Gastroesophageal sphincter (tissue), 4 donors: ENCODE results near the gene CLTC. TPM values are rescaled to one million over a fixed set of nuclear protein-coding genes. Genes with fewer than 3 reads are reported as not detected.

Source experiments
- ATAC-seq: fragments of 150-250 bp; one replicate; pipeline ENCODE4 v1.9.1; 2016; ENCODE audit warnings: mild to moderate bottlenecking, moderate library complexity
- H3K27ac ChIP-seq, 4 donors: fragments of 200-600 bp; sonication (generic) in 3 of 4; 1 replicate in 3 of 4; 2 replicates in 1 of 4; pipeline ENCODE4 v1.5.1; 2016 to 2019
- H3K27me3 ChIP-seq: fragments of 200-600 bp; sonication (generic); one replicate; pipeline ENCODE4 v1.5.1; 2019
- H3K36me3 ChIP-seq, 2 donors: fragments of 200-600 bp; sonication (generic); one replicate each; pipeline ENCODE4 v1.5.1; 2019; ENCODE audit warnings: control low read depth in 1 of 2
- H3K4me1 ChIP-seq, 3 donors: fragments of 200-600 bp; sonication (generic); 1 replicate in 2 of 3; 2 replicates in 1 of 3; pipeline ENCODE4 v1.5.1; 2016 to 2019; ENCODE audit warnings: control low read depth in 2 of 3
- H3K4me3 ChIP-seq, 2 donors: fragments of 200-600 bp; sonication (generic); one replicate each; pipeline ENCODE4 v1.5.1; 2019; ENCODE audit warnings: mild to moderate bottlenecking in 1 of 2, moderate library complexity in 1 of 2
- H3K9me3 ChIP-seq, 3 donors: fragments of 200-600 bp; sonication (generic); one replicate each; pipeline ENCODE4 v1.5.1; 2017 to 2019; ENCODE audit warnings: control low read depth in 2 of 3
- EP300 ChIP-seq: sonication (generic); formaldehyde crosslinking; IDR thresholded peaks from one replicate; pipeline ENCODE4 v1.6.1; 2017; ENCODE audit warnings: antibody characterized with exemption, mild to moderate bottlenecking
- POLR2A ChIP-seq, 2 donors: fragments of 450-650 bp; IDR thresholded peaks; one replicate each; pipeline ENCODE4 v1.6.1; 2017; ENCODE audit warnings: antibody characterized with exemption in 2 of 2, mild to moderate bottlenecking in 2 of 2, moderate library complexity in 1 of 2
- POLR2AphosphoS5 ChIP-seq: sonication (generic); formaldehyde crosslinking; IDR thresholded peaks from one replicate; pipeline ENCODE4 v1.6.1; 2017; ENCODE audit warnings: antibody characterized with exemption
- WGBS, 2 donors: methylation state at CpG; one replicate each; pipeline ENCODE4 v1.1.5; 2018; ENCODE audit warnings: low coverage in 1 of 2; 5-methylcytosine and 5-hydroxymethylcytosine counted together
- total RNA-seq, 4 donors: library from RNA; depleted of rRNA; stranded (reverse); fragments of >200 nt; gene quantifications; one replicate each; pipeline ENCODE4 v1.1.0, GENCODE V29; 2016
- TF ChIP-seq, protein P1 (sequence below), 4 experiments: fragments of 200-600 bp in 2 of 4; fragments of 450-650 bp in 2 of 4; sonication (generic) in 1 of 4; IDR thresholded peaks; one replicate each; pipeline ENCODE4 v1.5.1; 2017 to 2019; ENCODE audit warnings: antibody characterized with exemption in 4 of 4, mild to moderate bottlenecking in 2 of 4, moderate library complexity in 2 of 4

CLTC gene
- total RNA-seq, 4 donors from 2014 or later = 290 to 342 (median 317) TPM

DNA sequence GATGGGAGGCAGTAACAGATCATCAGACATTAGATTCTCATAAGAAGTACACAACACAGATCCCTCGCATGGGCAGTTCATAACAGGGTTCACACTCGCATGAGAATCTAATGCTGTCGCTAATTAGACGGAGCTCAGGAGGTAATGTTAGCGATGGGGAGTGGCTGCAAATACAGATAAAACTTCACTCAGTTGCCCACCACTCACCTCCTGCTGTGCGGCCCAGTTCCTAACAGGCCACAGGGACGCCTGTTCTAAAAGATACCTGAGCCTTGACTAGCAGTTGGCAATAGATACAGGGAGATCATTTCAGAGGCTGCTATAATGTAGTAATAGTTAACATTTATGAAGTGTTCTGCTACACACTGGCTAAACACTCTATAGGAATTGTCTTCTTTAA is 82.6 kb downstream of the CLTC start:
- no peak for ATAC-seq
- Histone ChIP-seq H3K4me1 (peaks cover 0 to 31% (median 10%) of the 10 kb centered on the region in 3 donors), H3K36me3 (peaks cover 2 to 37% of the 10 kb centered on the region in 2 donors), H3K4me3 (no peak overlapping the region), H3K9me3 (no peaks in the 10 kb centered on the region), H3K27me3 (no peaks in the 10 kb centered on the region), H3K27ac (no peak overlapping the region)
- 91% methylated on average over 7 of the region's 7 CpGs; no CpG with 5 or more reads in 1 of the 2 donors for WGBS, 2 donors
- TF ChIP-seq, protein P1, sequence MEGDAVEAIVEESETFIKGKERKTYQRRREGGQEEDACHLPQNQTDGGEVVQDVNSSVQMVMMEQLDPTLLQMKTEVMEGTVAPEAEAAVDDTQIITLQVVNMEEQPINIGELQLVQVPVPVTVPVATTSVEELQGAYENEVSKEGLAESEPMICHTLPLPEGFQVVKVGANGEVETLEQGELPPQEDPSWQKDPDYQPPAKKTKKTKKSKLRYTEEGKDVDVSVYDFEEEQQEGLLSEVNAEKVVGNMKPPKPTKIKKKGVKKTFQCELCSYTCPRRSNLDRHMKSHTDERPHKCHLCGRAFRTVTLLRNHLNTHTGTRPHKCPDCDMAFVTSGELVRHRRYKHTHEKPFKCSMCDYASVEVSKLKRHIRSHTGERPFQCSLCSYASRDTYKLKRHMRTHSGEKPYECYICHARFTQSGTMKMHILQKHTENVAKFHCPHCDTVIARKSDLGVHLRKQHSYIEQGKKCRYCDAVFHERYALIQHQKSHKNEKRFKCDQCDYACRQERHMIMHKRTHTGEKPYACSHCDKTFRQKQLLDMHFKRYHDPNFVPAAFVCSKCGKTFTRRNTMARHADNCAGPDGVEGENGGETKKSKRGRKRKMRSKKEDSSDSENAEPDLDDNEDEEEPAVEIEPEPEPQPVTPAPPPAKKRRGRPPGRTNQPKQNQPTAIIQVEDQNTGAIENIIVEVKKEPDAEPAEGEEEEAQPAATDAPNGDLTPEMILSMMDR (IDR thresholded peaks at IDR 0.05) = no peak
- TF ChIP-seq POLR2A (IDR thresholded peaks at IDR 0.05) = no peak
- TF ChIP-seq EP300 = no peak

DNA sequence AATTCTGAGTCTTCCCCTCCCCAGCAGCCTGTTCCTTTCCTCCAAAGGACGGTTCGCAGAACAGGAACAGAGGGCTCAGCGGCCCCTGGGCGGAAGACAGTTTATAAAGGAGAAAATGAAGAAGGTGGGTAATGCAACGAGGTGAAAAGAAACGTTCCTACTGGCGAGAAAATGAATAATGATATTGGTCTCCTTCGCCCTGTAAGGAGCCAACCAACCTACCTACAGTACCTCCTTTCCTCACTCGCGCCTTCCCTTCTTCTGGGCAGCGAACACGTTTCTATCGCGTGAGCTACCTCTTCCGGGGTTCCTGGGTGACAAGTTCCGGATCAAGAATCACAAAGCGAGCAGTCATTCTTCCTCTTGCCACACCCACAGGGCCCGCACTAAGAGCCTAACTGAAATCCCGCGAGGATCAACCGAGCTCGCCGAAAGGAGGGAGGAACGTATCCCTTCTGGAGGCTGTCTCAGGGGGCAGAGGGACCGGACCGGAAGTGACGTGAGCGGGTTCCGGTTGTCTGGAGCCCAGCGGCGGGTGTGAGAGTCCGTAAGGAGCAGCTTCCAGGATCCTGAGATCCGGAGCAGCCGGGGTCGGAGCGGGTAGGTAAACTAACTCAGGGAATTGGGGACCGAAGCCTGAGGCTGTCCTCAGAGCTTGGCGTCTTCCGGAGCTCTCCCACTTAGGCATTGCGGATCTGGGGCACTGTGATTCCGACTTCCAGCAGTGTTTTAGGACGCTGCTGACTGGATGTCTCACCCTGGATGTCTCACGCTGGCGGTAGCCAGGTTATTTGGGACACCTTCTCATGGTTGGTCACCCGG is 87.7 kb downstream of the CLTC start, which contains the start of the genes PTRH2 and VMP1:
TSS of gene PTRH2 (minus strand) at position 282 of the 822 bp plus-strand sequence. CDS start 9,452 bp downstream, outside the sequence.
TSS of gene VMP1 (plus strand) at position 506 of the 822 bp plus-strand sequence. CDS start 23,793 bp downstream, outside the sequence.
- 0% methylated on average over 8 to 10 of the region's 45 CpGs for WGBS, 2 donors
- peak; percentile 100 for ATAC-seq
- Histone ChIP-seq H3K4me1 (peaks cover 6 to 55% (median 16%) of the 10 kb centered on the region in 3 donors), H3K27me3 (no peaks in the 10 kb centered on the region), H3K27ac (peak within 1 kb of the TSS; percentile 87 to 97 (median 94)), H3K9me3 (no peaks in the 10 kb centered on the region), H3K4me3 (peak within 1 kb of the TSS; percentile 73 to 77), H3K36me3 (peaks cover 0 to 8% of the 10 kb centered on the region in 2 donors)
- TF ChIP-seq EP300 = no peak
- TF ChIP-seq POLR2AphosphoS5 = peak; percentile 90
- peak; percentile 78 to 86 for TF ChIP-seq POLR2A (IDR thresholded peaks at IDR 0.05)
- TF ChIP-seq, protein P1 (IDR thresholded peaks at IDR 0.05) = no peak

DNA sequence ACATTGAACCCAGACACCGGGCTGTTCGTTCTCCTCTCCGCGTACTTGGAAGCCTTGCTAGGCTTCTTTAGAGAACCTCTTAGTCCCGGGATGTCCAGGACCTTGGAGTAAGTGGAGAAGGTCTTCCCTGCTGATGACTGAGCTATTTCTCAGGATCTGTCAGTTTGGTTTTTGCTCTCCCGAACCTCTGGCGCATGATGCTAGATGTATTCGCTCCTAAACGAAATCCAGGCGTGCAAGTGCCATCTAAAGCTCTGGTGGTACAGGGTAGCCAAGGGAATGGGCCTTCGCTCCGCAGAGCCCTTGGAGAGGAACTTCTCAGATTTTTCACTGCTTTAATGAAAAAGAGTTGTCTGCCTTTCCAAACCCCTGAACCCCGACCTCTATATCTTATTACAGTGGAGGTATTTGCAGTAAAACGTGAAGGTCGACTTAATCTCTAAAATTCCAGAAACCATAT is 88.3 kb downstream of the CLTC start:
- 0 to 1% methylated on average over 3 to 10 of the region's 15 CpGs for WGBS, 2 donors
- no peaks in the 10 kb centered on the region for H3K27me3 ChIP-seq
- peaks cover 0 to 4% of the 10 kb centered on the region in 2 donors for H3K36me3 ChIP-seq
- TF ChIP-seq, protein P1 (IDR thresholded peaks at IDR 0.05) = no peak
- TF ChIP-seq EP300 = no peak
- TF ChIP-seq POLR2A (IDR thresholded peaks at IDR 0.05) = no peak
- no peak for TF ChIP-seq POLR2AphosphoS5
- peak overlapping the region; percentile 87 to 97 (median 94) for H3K27ac ChIP-seq
- H3K4me3 ChIP-seq = peak overlapping the region; percentile 73 to 77
- ATAC-seq = no peak
- no peaks in the 10 kb centered on the region for H3K9me3 ChIP-seq
- H3K4me1 ChIP-seq = peaks cover 6 to 55% (median 16%) of the 10 kb centered on the region in 3 donors

DNA sequence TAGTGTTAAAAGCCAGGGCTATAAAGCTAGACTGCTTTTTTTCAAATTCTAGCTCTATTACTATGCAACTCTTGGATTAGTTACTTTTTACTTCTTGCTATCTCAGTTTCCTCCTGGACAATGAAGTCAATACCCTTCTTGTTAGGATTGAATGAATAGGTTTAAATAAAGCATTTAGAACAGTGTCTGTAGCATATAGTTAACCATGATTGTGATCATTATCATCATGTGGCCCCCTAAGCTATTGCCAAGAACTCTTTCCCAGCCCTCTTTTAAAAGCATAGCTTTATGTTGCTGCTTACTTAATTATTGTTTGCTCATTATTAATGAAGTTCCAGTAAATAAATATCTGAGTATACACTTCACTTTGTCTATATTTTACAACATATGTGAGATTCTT is 92.2 kb downstream of the CLTC start:
- Histone ChIP-seq H3K27me3 (no peaks in the 10 kb centered on the region), H3K4me3 (no peak overlapping the region), H3K9me3 (no peaks in the 10 kb centered on the region), H3K4me1 (peaks cover 6 to 38% (median 6%) of the 10 kb centered on the region in 3 donors), H3K36me3 (no peaks in the 10 kb centered on the region), H3K27ac (no peak overlapping the region)
- no peak for ATAC-seq
- TF ChIP-seq EP300 = no peak
- TF ChIP-seq POLR2A (IDR thresholded peaks at IDR 0.05) = no peak
- no peak for TF ChIP-seq POLR2AphosphoS5
- TF ChIP-seq, protein P1 (IDR thresholded peaks at IDR 0.05) = no peak

DNA sequence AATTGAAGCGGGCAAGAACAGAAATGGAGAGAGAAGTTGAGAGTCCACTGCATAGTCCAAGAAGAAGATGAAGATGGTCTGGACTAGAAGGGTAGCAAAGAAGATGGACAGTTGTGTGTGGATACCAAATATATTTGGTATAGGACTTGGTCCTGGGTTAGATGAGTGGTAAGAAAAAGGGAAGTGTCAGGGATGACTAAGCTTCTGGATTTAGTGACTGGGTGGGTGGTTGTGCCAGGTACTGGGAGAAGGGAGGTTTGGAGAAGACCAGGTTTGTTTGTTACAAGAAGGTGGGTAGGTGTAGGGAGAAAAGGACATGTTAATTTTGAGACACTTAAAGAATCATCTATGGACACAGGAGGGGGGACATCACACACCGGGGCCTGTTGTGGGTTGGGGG is 93.2 kb downstream of the CLTC start:
- no peaks in the 10 kb centered on the region for H3K9me3 ChIP-seq
- H3K27me3 ChIP-seq = no peaks in the 10 kb centered on the region
- no peak for ATAC-seq
- WGBS, 2 donors = 86 to 92% methylated on average over 2 of the region's 2 CpGs
- no peaks in the 10 kb centered on the region for H3K36me3 ChIP-seq
- TF ChIP-seq EP300 (no peak), POLR2A (IDR thresholded peaks at IDR 0.05) (no peak), POLR2AphosphoS5 (no peak)
- TF ChIP-seq, protein P1 (IDR thresholded peaks at IDR 0.05) = no peak
- no peak overlapping the region for H3K4me3 ChIP-seq
- H3K4me1 ChIP-seq = peaks cover 6 to 47% (median 6%) of the 10 kb centered on the region in 3 donors
- H3K27ac ChIP-seq = no peak overlapping the region
